GM20431 (cell line): ENCODE measurements around the gene ZNF609.

Experiments used
- in situ Hi-C: fragments of 300-500 bp; cut with MseI, MboI; formaldehyde crosslinking; loops from one replicate; pipeline ENCODE4 v1.15.0; 2020; ENCODE audit warnings: low sequenced_read_pairs; ENCODE audit not compliant: unreplicated experiment

Gene ZNF609

GRCh38 chr15:64500695-64501395, 40.5 kb downstream of the ZNF609 start:
- in situ Hi-C loops: no loop called here

- in situ Hi-C loops: no loop called here
Measured at GRCh38 chr15:64501396-64501715, 41.0 kb downstream of the ZNF609 start.

GRCh38 chr15:64502151-64502550, 41.8 kb downstream of the ZNF609 start:
- in situ Hi-C loops: no loop called here

GRCh38 chr15:64502551-64502950, 42.2 kb downstream of the ZNF609 start:
- in situ Hi-C loops: no loop called here

- in situ Hi-C loops: no loop called here
Measured at GRCh38 chr15:64503197-64503596, 42.8 kb downstream of the ZNF609 start.

- in situ Hi-C loops: no loop called here
Measured at GRCh38 chr15:64503640-64504039, 43.3 kb downstream of the ZNF609 start.

GRCh38 chr15:64507293-64507802, 47.0 kb downstream of the ZNF609 start:
- in situ Hi-C loops: no loop called here

GRCh38 chr15:64507845-64508244, 47.5 kb downstream of the ZNF609 start:
- in situ Hi-C loops: no loop called here

- in situ Hi-C loops: no loop called here
Measured at GRCh38 chr15:64513823-64514222, 53.4 kb downstream of the ZNF609 start.

GRCh38 chr15:64515196-64515595, 54.8 kb downstream of the ZNF609 start:
- in situ Hi-C loops: no loop called here

- in situ Hi-C loops: no loop called here
Measured at GRCh38 chr15:64515825-64516224, 55.4 kb downstream of the ZNF609 start.

- in situ Hi-C loops: no loop called here
Measured at GRCh38 chr15:64519897-64520296, 59.5 kb downstream of the ZNF609 start.

- in situ Hi-C loops: no loop called here
Measured at GRCh38 chr15:64521201-64521600, 60.8 kb downstream of the ZNF609 start.

GRCh38 chr15:64521726-64522164, 61.4 kb downstream of the ZNF609 start:
- in situ Hi-C loops: no loop called here

GRCh38 chr15:64522226-64522823, 61.9 kb downstream of the ZNF609 start:
- in situ Hi-C loops: no loop called here

GRCh38 chr15:64523240-64523639, 62.9 kb downstream of the ZNF609 start:
- in situ Hi-C loops: no loop called here

- in situ Hi-C loops: no loop called here
Measured at GRCh38 chr15:64524778-64525177, 64.4 kb downstream of the ZNF609 start.

- in situ Hi-C loops: no loop called here
Measured at GRCh38 chr15:64525828-64526530, 65.6 kb downstream of the ZNF609 start.

GRCh38 chr15:64527263-64527984, 67.0 kb downstream of the ZNF609 start:
- in situ Hi-C loops: no loop called here

- in situ Hi-C loops: no loop called here
Measured at GRCh38 chr15:64528871-64529270, 68.5 kb downstream of the ZNF609 start.

- in situ Hi-C loops: no loop called here
Measured at GRCh38 chr15:64530472-64530871, 70.1 kb downstream of the ZNF609 start.
